C1 segment of cervical spinal cord (tissue), 14 donors: ENCODE measurements around the gene CMIP.
A peak's percentile ranks its signal among the peaks of the same experiment; 100 is the strongest.

ENCODE experiments used
- DNase-seq, 14 donors: peaks; one replicate each; lab custom pipeline; 2025; lab: John Stamatoyannopoulos, UW

CMIP gene

GRCh38 chr16:81618187-81618586, 173.6 kb downstream of the CMIP start:
- no peak for DNase-seq

- DNase-seq: peak in 11 of 14 donors; percentile 15 to 70 (median 54)
These were observed 174.1 kb downstream of the CMIP start for GRCh38 chr16:81618661-81619060.

- no peak for DNase-seq
These were observed 175.4 kb downstream of the CMIP start for GRCh38 chr16:81620029-81620428.

- no peak for DNase-seq
These were observed 176.2 kb downstream of the CMIP start for GRCh38 chr16:81620796-81621195.

GRCh38 chr16:81621496-81621895, 176.9 kb downstream of the CMIP start:
- DNase-seq: no peak

- peak in 6 of 14 donors; percentile 12 to 52 (median 24) for DNase-seq
These were observed 178.9 kb downstream of the CMIP start for GRCh38 chr16:81623365-81624102.

GRCh38 chr16:81624403-81624759, 179.8 kb downstream of the CMIP start:
- DNase-seq: no peak

- DNase-seq: no peak
These were observed 180.3 kb downstream of the CMIP start for GRCh38 chr16:81624760-81625543.

- peak in 9 of 14 donors; percentile 10 to 71 (median 39) for DNase-seq
These were observed 181.0 kb downstream of the CMIP start for GRCh38 chr16:81625544-81626153.

- no peak for DNase-seq
These were observed 181.6 kb downstream of the CMIP start for GRCh38 chr16:81626181-81626674.

GRCh38 chr16:81627024-81627423, 182.4 kb downstream of the CMIP start:
- DNase-seq: no peak

GRCh38 chr16:81627729-81628244, 183.2 kb downstream of the CMIP start:
- DNase-seq: no peak

GRCh38 chr16:81629034-81629802, 184.6 kb downstream of the CMIP start:
- no peak for DNase-seq

- no peak for DNase-seq
These were observed 185.5 kb downstream of the CMIP start for GRCh38 chr16:81629896-81630634.

- DNase-seq: no peak
These were observed 186.0 kb downstream of the CMIP start for GRCh38 chr16:81630635-81631031.

GRCh38 chr16:81632392-81633146, 188.0 kb downstream of the CMIP start:
- peak in 1 of 14 donors; percentile 32 for DNase-seq

GRCh38 chr16:81633147-81633619, 188.6 kb downstream of the CMIP start:
- no peak for DNase-seq

- DNase-seq: no peak
These were observed 189.2 kb downstream of the CMIP start for GRCh38 chr16:81633680-81634379.
